GM23248 (cell line): ENCODE measurements around the gene CDCA8.

ENCODE experiments used
- EZH2 ChIP-seq: fragments of 200-600 bp; sonication (generic); IDR thresholded peaks from 2 replicates; pipeline ENCODE4 v1.6.1; 2018; ENCODE audit warnings: antibody characterized with exemption, mild to moderate bottlenecking; ENCODE audit not compliant: insufficient read depth, poor library complexity, severe bottlenecking
- EZH2phosphoT487 ChIP-seq: fragments of 200-600 bp; sonication (generic); IDR thresholded peaks from 2 replicates; pipeline ENCODE4 v1.6.1; 2018; ENCODE audit warnings: antibody characterized with exemption, moderate library complexity, mild to moderate bottlenecking, low read depth; ENCODE audit not compliant: insufficient read depth

- TF ChIP-seq EZH2 (no peak), EZH2phosphoT487 (no peak)
Measured at GRCh38 chr1:37748565-37748964, 56.2 kb downstream of the CDCA8 start.
